Hippocampal formation (tissue), 2 donors: ENCODE measurements around the gene PCSK5.
A peak's percentile ranks its signal among the peaks of the same experiment; 100 is the strongest.
"Not testable (repeated sequence)": the region's sequence is repeated elsewhere in the genome, so short reads cannot be mapped to it uniquely, and the experiment has no call there.

Experiments
- DNase-seq, 2 donors: peaks; one replicate each; lab custom pipeline; 2025; lab: John Stamatoyannopoulos, UW

The PCSK5 gene

GRCh38 chr9:75889977-75890471 lies 449 bp upstream of the PCSK5 start:
- DNase-seq, result peak; percentile 58 to 70

GRCh38 chr9:75891277-75891741 lies 836 bp downstream of the PCSK5 start:
- DNase-seq, result peak in 1 of 2 donors; percentile 34

- DNase-seq, result peak in 1 of 2 donors; percentile 40
These were observed 1.3 kb downstream of the PCSK5 start for GRCh38 chr9:75891771-75892215.

GRCh38 chr9:75892216-75892911 lies 1.9 kb downstream of the PCSK5 start:
- peak; percentile 38 to 41 for DNase-seq

GRCh38 chr9:75893106-75893505 lies 2.6 kb downstream of the PCSK5 start:
- no peak for DNase-seq

GRCh38 chr9:75894566-75894965 lies 4.1 kb downstream of the PCSK5 start:
- DNase-seq, result no peak

- DNase-seq, result no peak
These were observed 4.6 kb downstream of the PCSK5 start for GRCh38 chr9:75895112-75895511.

- no peak for DNase-seq
These were observed 5.7 kb downstream of the PCSK5 start for GRCh38 chr9:75896193-75896592.

GRCh38 chr9:75900893-75901524 lies 10.5 kb downstream of the PCSK5 start:
- not testable (repeated sequence) for DNase-seq

- DNase-seq, result no peak
These were observed 13.4 kb downstream of the PCSK5 start for GRCh38 chr9:75903785-75904360.

GRCh38 chr9:75904364-75904763 lies 13.9 kb downstream of the PCSK5 start:
- no peak for DNase-seq

GRCh38 chr9:75906531-75906930 lies 16.1 kb downstream of the PCSK5 start:
- no peak for DNase-seq

- no peak for DNase-seq
These were observed 16.9 kb downstream of the PCSK5 start for GRCh38 chr9:75907329-75907728.

GRCh38 chr9:75907923-75908322 lies 17.4 kb downstream of the PCSK5 start:
- no peak for DNase-seq

GRCh38 chr9:75909776-75910175 lies 19.3 kb downstream of the PCSK5 start:
- DNase-seq, result no peak

- no peak for DNase-seq
These were observed 20.3 kb downstream of the PCSK5 start for GRCh38 chr9:75910731-75911130.

- no peak for DNase-seq
These were observed 20.9 kb downstream of the PCSK5 start for GRCh38 chr9:75911390-75911789.

- no peak for DNase-seq
These were observed 22.5 kb downstream of the PCSK5 start for GRCh38 chr9:75912951-75913350.

GRCh38 chr9:75914002-75914401 lies 23.5 kb downstream of the PCSK5 start:
- DNase-seq, result no peak

GRCh38 chr9:75914883-75915452 lies 24.5 kb downstream of the PCSK5 start:
- DNase-seq, result no peak

- DNase-seq, result no peak
These were observed 27.7 kb downstream of the PCSK5 start for GRCh38 chr9:75918154-75918553.

- no peak for DNase-seq
These were observed 28.4 kb downstream of the PCSK5 start for GRCh38 chr9:75918909-75919308.
